ENCODE data around the gene SCN3A.

SCN3A gene

DNA sequence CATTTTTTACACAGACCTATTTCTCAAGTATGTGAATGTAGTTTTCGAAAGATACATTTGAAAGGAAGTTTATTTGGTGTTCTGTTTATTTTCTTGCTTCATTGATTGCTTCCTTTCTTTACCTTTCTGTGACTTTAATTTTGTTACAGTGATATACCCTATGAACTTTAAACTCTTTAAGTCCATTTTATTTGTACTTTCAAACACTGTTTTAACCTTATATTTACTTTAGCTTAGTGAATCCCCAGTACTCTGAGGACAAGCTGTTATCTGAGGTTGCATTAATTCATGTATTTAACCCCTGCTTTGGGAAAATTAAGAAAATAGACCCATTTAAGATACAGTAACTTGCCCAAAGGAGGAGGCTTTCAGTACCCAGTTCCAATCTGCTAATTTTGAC, 93.5 kb downstream of the SCN3A start:
- TF ChIP-seq CTCF (IDR thresholded peaks at IDR 0.05; ENCODE audit: insufficient read depth, low read depth, low read length, missing control alignments): no peak
- no peak overlapping the region for H3K4me3 ChIP-seq (ENCODE audit: low read depth, low read length)
- no peak for DNase-seq (ENCODE audit: low read depth)

- no peak for TF ChIP-seq CTCF (IDR thresholded peaks at IDR 0.05; ENCODE audit: insufficient read depth, low read depth, low read length, missing control alignments)
- DNase-seq (ENCODE audit: low read depth): no peak
- no peak overlapping the region for H3K4me3 ChIP-seq (ENCODE audit: low read depth, low read length)
Observed at GRCh38 chr2:165109915-165110314, 93.9 kb downstream of the SCN3A start.

- no peak for TF ChIP-seq CTCF (IDR thresholded peaks at IDR 0.05; ENCODE audit: insufficient read depth, low read depth, low read length, missing control alignments)
Observed at GRCh38 chr2:165105926-165106325, 97.9 kb downstream of the SCN3A start.

GRCh38 chr2:165087933-165088901, 115.6 kb downstream of the SCN3A start:
- no peak overlapping the region for H3K4me3 ChIP-seq (ENCODE audit: low read depth, low read length)
- no peak for TF ChIP-seq CTCF (IDR thresholded peaks at IDR 0.05; ENCODE audit: insufficient read depth, low read depth, low read length, missing control alignments)
- DNase-seq (ENCODE audit: low read depth): no peak

More at GRCh38 chr2:165105926-165106325, 97.9 kb downstream of the SCN3A start:
- DNase-seq (ENCODE audit: low read depth): no peak
- H3K4me3 ChIP-seq (ENCODE audit: low read depth, low read length): no peak overlapping the region

DNA sequence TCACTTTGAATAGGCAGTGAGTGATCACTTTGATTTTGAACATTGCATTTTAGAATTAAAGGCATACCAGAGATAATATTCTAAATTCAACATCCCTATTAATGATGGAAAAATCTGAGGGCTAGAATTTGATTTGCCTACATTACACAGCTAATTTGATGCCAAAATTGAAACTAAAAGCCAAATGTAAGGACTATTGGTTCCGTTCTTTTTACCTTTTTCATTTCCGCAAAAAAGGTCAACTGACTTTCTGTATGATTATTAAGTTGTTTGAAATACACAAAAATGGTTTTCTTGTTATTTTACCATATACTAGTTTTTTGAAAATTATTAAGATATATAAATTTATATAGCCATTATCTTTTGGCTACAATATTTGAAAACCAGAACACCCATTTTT, 117.5 kb downstream of the SCN3A start:
- no peak for TF ChIP-seq CTCF (IDR thresholded peaks at IDR 0.05; ENCODE audit: insufficient read depth, low read depth, low read length, missing control alignments)
- no peak overlapping the region for H3K4me3 ChIP-seq (ENCODE audit: low read depth, low read length)
- DNase-seq (ENCODE audit: low read depth): no peak

DNA sequence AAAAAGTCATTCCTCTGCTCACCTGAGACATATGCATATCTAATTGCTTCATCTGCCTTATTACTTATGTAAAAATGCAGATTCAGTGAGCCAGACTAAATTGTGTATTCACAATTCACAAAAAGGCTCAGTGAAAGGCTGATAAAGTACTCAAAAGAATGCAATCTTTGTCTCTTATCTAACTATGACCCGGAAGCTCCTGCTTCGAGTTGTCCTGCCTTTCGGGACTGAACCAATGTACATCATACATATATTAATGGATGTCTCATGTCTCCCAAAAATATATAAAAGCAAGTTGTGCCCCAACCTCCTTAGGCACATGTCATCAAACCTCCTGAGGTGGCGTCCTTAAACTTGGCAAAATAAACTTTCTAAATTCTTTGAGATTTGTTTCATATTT, 120.5 kb downstream of the SCN3A start:
- no peak for TF ChIP-seq CTCF (IDR thresholded peaks at IDR 0.05; ENCODE audit: insufficient read depth, low read depth, low read length, missing control alignments)
- DNase-seq (ENCODE audit: low read depth): no peak
- H3K4me3 ChIP-seq (ENCODE audit: low read depth, low read length): no peak overlapping the region
